WTC11 (cell line): ENCODE data around the gene KRTAP19-4. TPM values are rescaled to one million over a fixed set of nuclear protein-coding genes. Genes with fewer than 3 reads are reported as not detected.

Experiments used
- ATAC-seq: fragments of 200-7000 bp; cut with Tn5 transposase; 2 replicates; pipeline ENCODE4 v1.10.0; 2021; ENCODE audit warnings: mild to moderate bottlenecking, moderate library complexity
- CTCF ChIA-PET: fragments of 300-600 bp; sonication (Branson Sonifier 250); formaldehyde crosslinking; loops from one replicate; lab custom pipeline; 2021; ENCODE audit warnings: antibody characterized with exemption; lab: Charles Lee
- POLR2A ChIA-PET: fragments of 350-600 bp; sonication (Branson Sonifier 250); formaldehyde crosslinking; loops from one replicate; lab custom pipeline; 2021; ENCODE audit warnings: antibody characterized with exemption; lab: Charles Lee
- DNase-seq: peaks from one replicate; pipeline ENCODE4 v3.0.0; 2021; ENCODE audit warnings: low spot score
- H3K27ac Mint-ChIP-seq: 2 replicates; pipeline ENCODE4 v1.8.0; 2021; ENCODE audit warnings: mixed read lengths
- H3K27me3 Mint-ChIP-seq: 2 replicates; pipeline ENCODE4 v1.8.0; 2021; ENCODE audit warnings: low read depth, mild to moderate bottlenecking, moderate library complexity, mixed read lengths
- H3K36me3 Mint-ChIP-seq: 2 replicates; pipeline ENCODE4 v1.8.0; 2021; ENCODE audit warnings: mixed read lengths
- H3K4me1 Mint-ChIP-seq: 2 replicates; pipeline ENCODE4 v1.8.0; 2022; ENCODE audit warnings: mixed read lengths
- H3K4me3 Mint-ChIP-seq: 2 replicates; pipeline ENCODE4 v1.8.0; 2021; ENCODE audit warnings: mild to moderate bottlenecking, moderate library complexity, mixed read lengths
- H3K9me3 Mint-ChIP-seq: 2 replicates; pipeline ENCODE4 v1.8.0; 2021; ENCODE audit warnings: mixed read lengths
- AFF4 ChIP-seq: sonication (generic); formaldehyde crosslinking; IDR thresholded peaks from 2 replicates; pipeline ENCODE4 v1.8.1; 2023; ENCODE audit warnings: mild to moderate bottlenecking, missing genetic modification reagents, borderline replicate concordance
- CBFB ChIP-seq: sonication (generic); formaldehyde crosslinking; IDR thresholded peaks from 2 replicates; pipeline ENCODE4 v1.8.1; 2022; ENCODE audit warnings: mild to moderate bottlenecking, low read depth, missing genetic modification reagents
- ERG ChIP-seq: fragments of 250-450 bp; sonication (Bioruptor Pico); IDR thresholded peaks from 2 replicates; pipeline ENCODE4 v1.8.0; 2021; ENCODE audit warnings: mild to moderate bottlenecking
- FOXP4 ChIP-seq: sonication (generic); formaldehyde crosslinking; IDR thresholded peaks from 2 replicates; pipeline ENCODE4 v1.8.0; 2022; ENCODE audit warnings: mild to moderate bottlenecking, missing genetic modification reagents
- IRF1 ChIP-seq: sonication (generic); formaldehyde crosslinking; IDR thresholded peaks from 2 replicates; pipeline ENCODE4 v1.8.0; 2023; ENCODE audit warnings: missing genetic modification reagents
- JUN ChIP-seq: sonication (generic); formaldehyde crosslinking; IDR thresholded peaks from 2 replicates; pipeline ENCODE4 v1.8.0; 2023; ENCODE audit warnings: mild to moderate bottlenecking, missing genetic modification reagents
- MLX ChIP-seq: sonication (generic); formaldehyde crosslinking; IDR thresholded peaks from 2 replicates; pipeline ENCODE4 v1.8.1; 2023; ENCODE audit warnings: mild to moderate bottlenecking, missing genetic modification reagents, moderate library complexity
- MXD4 ChIP-seq: fragments of 250-450 bp; sonication (Bioruptor Pico); IDR thresholded peaks from 2 replicates; pipeline ENCODE4 v1.8.0; 2021; ENCODE audit warnings: mild to moderate bottlenecking, moderate library complexity, borderline replicate concordance
- NFE2L1 ChIP-seq: sonication (generic); formaldehyde crosslinking; IDR thresholded peaks from 2 replicates; pipeline ENCODE4 v1.8.1; 2023; ENCODE audit warnings: missing genetic modification reagents
- SMAD4 ChIP-seq: sonication (generic); formaldehyde crosslinking; IDR thresholded peaks from 2 replicates; pipeline ENCODE4 v1.8.0; 2022; ENCODE audit warnings: mild to moderate bottlenecking, missing genetic modification reagents
- SOX15 ChIP-seq: fragments of 250-450 bp; sonication (Bioruptor Pico); IDR thresholded peaks from 2 replicates; pipeline ENCODE4 v1.9.0; 2021; ENCODE audit warnings: mild to moderate bottlenecking
- TEAD1 ChIP-seq: sonication (generic); formaldehyde crosslinking; IDR thresholded peaks from 2 replicates; pipeline ENCODE4 v1.8.0; 2022; ENCODE audit warnings: mild to moderate bottlenecking, missing genetic modification reagents
- TEAD4 ChIP-seq: sonication (generic); formaldehyde crosslinking; IDR thresholded peaks from 2 replicates; pipeline ENCODE4 v1.8.0; 2022; ENCODE audit warnings: mild to moderate bottlenecking, missing genetic modification reagents
- USF1 ChIP-seq: sonication (generic); formaldehyde crosslinking; IDR thresholded peaks from 2 replicates; pipeline ENCODE4 v1.8.0; 2022; ENCODE audit warnings: mild to moderate bottlenecking, missing genetic modification reagents
- ZNF121 ChIP-seq: sonication (generic); formaldehyde crosslinking; IDR thresholded peaks from 2 replicates; pipeline ENCODE4 v1.8.0; 2023; ENCODE audit warnings: missing genetic modification reagents
- ZNF416 ChIP-seq: fragments of 250-450 bp; sonication (Bioruptor Pico); IDR thresholded peaks from 2 replicates; pipeline ENCODE4 v1.9.0; 2021; ENCODE audit warnings: mild to moderate bottlenecking, inconsistent platforms
- ZNF512 ChIP-seq: sonication (generic); formaldehyde crosslinking; IDR thresholded peaks from 2 replicates; pipeline ENCODE4 v1.8.1; 2022; ENCODE audit warnings: missing genetic modification reagents, borderline replicate concordance
- total RNA-seq: library from RNA; stranded (reverse); gene quantifications from 3 replicates; pipeline ENCODE4 v1.2.3, GENCODE V29; 2021

Gene KRTAP19-4
- total RNA-seq, 1 experiment from 2014 or later = not detected

- ChIA-PET POLR2A (no interaction called here), CTCF (no interaction called here)
- H3K27ac Mint-ChIP-seq = no peak overlapping the region
- DNase-seq (no peak), ATAC-seq (no peak)
- H3K36me3 Mint-ChIP-seq = peaks cover 27% of the 10 kb centered on the region
- no peaks in the 10 kb centered on the region for H3K27me3 Mint-ChIP-seq
- no peak overlapping the region for H3K4me3 Mint-ChIP-seq
- TF ChIP-seq ZNF416 (CRISPR knock-in tag) = no peak
- TF ChIP-seq ZNF512 (CRISPR knock-in tag) = no peak
- no peak for TF ChIP-seq CBFB (CRISPR knock-in tag)
- no peak for TF ChIP-seq IRF1 (CRISPR knock-in tag)
- no peak for TF ChIP-seq SOX15 (CRISPR knock-in tag)
- no peak for TF ChIP-seq JUN (CRISPR knock-in tag)
- TF ChIP-seq TEAD1 (CRISPR knock-in tag) = no peak
- no peak for TF ChIP-seq USF1 (CRISPR knock-in tag)
- TF ChIP-seq MXD4 (CRISPR knock-in tag) = no peak
- no peak for TF ChIP-seq ERG (CRISPR knock-in tag)
- TF ChIP-seq TEAD4 (CRISPR knock-in tag) = no peak
- no peak for TF ChIP-seq ZNF121
- TF ChIP-seq AFF4 (CRISPR knock-in tag) = no peak
- H3K4me1 Mint-ChIP-seq = no peaks in the 10 kb centered on the region
- H3K9me3 Mint-ChIP-seq = peaks cover 50% of the 10 kb centered on the region
These were observed 10.8 kb downstream of the KRTAP19-4 start for GRCh38 chr21:30486180-30486579.

GRCh38 chr21:30482130-30482529, 14.8 kb downstream of the KRTAP19-4 start:
- TF ChIP-seq ERG (CRISPR knock-in tag) = no peak
- Mint-ChIP-seq H3K27ac (no peak overlapping the region), H3K4me1 (peaks cover 4% of the 10 kb centered on the region; the same call in 1 of the 2 replicates), H3K36me3 (peaks cover 23% of the 10 kb centered on the region), H3K27me3 (no peaks in the 10 kb centered on the region), H3K9me3 (peaks cover 28% of the 10 kb centered on the region), H3K4me3 (no peak overlapping the region)
- DNase-seq (no peak), ATAC-seq (no peak)
- CTCF ChIA-PET = no interaction called here
- POLR2A ChIA-PET = no interaction called here

- peaks cover 3% of the 10 kb centered on the region for H3K36me3 Mint-ChIP-seq
- DNase-seq (no peak), ATAC-seq (no peak)
- H3K9me3 Mint-ChIP-seq = peaks cover 8% of the 10 kb centered on the region
- H3K27ac Mint-ChIP-seq = no peak within 1 kb of the TSS
- H3K4me1 Mint-ChIP-seq = peaks cover 4% of the 10 kb centered on the region; the same call in 1 of the 2 replicates
- ChIA-PET CTCF (no interaction called here), POLR2A (no interaction called here)
- no peaks in the 10 kb centered on the region for H3K27me3 Mint-ChIP-seq
- no peak within 1 kb of the TSS for H3K4me3 Mint-ChIP-seq
- TF ChIP-seq SMAD4 (CRISPR knock-in tag) (no peak), FOXP4 (no peak), MLX (no peak), NFE2L1 (CRISPR knock-in tag) (no peak)
These were observed 16.8 kb downstream of the KRTAP19-4 start, which contains the start of gene KRTAP19-1 for GRCh38 chr21:30480145-30480544. Gene KRTAP19-1, minus strand, starts transcription at chr21:30480367. Its CDS starts 50 bp downstream, at chr21:30480317.
